ENCODE results near the gene IL17C. TPM values are rescaled to one million over a fixed set of nuclear protein-coding genes. Genes with fewer than 3 reads are reported as not detected.

Gene IL17C
- total and polyA plus RNA-seq, 2 donors (not counting 1 experiment from before 2014, with no cell fraction given) = 1.3 to 1.5 TPM

DNA sequence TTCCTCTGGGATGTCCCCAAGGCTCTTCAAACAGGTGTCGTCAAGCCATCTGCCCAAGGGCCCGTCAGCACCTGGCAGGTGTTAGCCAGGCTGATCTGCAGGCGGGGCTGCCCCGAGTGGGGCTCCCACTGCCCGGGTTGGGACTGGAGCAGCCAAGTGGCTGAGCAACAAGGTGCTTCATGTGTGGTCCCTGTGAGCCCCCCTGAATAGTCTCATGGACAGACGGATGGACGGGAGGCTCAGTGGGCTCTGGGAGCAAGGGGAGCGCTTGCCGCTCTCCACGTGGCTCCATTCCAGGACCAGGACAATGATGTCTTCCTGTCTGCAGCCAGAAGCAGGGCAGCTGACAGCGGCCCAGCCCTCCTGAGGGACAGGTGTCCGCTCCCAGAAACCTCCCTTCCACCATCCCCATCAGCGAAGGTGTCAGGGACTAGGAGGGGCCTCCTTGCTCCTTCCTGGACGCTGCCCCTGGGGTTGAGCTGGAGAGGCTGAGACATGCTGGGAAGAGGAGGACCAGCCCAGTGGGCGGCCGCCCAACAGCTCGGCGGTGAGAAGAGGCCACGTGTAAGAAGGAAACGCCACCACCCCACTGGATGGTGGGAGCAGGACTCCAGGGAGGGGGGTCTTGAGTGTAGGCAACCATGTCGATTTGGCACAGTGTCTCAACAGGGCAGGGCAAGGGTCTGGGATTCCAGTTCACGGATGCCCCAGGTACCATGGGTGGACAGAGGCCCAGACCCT lies 38.3 kb downstream of the IL17C start:
- H3K9me3 Mint-ChIP-seq (ENCODE audit: insufficient read depth) = no peaks in the 10 kb centered on the region
- peaks cover 34% of the 10 kb centered on the region for H3K79me2 ChIP-seq (ENCODE audit: control insufficient read depth, insufficient read depth, low read length)
- WGBS (ENCODE audit: insufficient coverage) = 95% methylated on average over 19 of the region's 22 CpGs
- DNase-seq = no peak
- no peaks in the 10 kb centered on the region for H3K27me3 ChIP-seq (replicated peaks in 1 of 4; ENCODE audit: control extremely low read depth in 1 of 4, control insufficient read depth in 3 of 4, insufficient read depth in 4 of 4, low read length in 3 of 4)
- no peak for ATAC-seq (ENCODE audit: low read depth)
- no peak overlapping the region for H3K4me3 ChIP-seq (ENCODE audit: control extremely low read depth in 1 of 5, extremely low read depth in 1 of 5, insufficient read depth in 1 of 5, low read depth in 2 of 5, low read length in 4 of 5)
- H3K9ac ChIP-seq (ENCODE audit: low read length) = no peak overlapping the region
- no peaks in the 10 kb centered on the region for H3K27me3 Mint-ChIP-seq
- peaks cover 46% of the 10 kb centered on the region for H4K20me1 ChIP-seq (ENCODE audit: control insufficient read depth, insufficient read depth, low read length, poor library complexity, severe bottlenecking)
- H3K4me1 ChIP-seq (ENCODE audit: control insufficient read depth in 2 of 2, insufficient read depth in 2 of 2, low read length in 2 of 2) = peaks cover 12 to 13% of the 10 kb centered on the region in 2 donors
- no peak overlapping the region for H2AFZ ChIP-seq (ENCODE audit: insufficient read depth, low read depth, low read length, poor library complexity, severe bottlenecking)
- H3K27ac Mint-ChIP-seq = no peak overlapping the region
- no peaks in the 10 kb centered on the region for H3K9me3 ChIP-seq (ENCODE audit: control extremely low read depth in 1 of 3, control insufficient read depth in 2 of 3, insufficient read depth in 1 of 3, low read length in 2 of 3)
- H3K4me2 ChIP-seq (replicated peaks; ENCODE audit: low read depth, low read length, poor library complexity, severe bottlenecking) = no peak overlapping the region
- ChIA-PET CTCF (no interaction called here), POLR2A (interaction anchor here (0.5 kb wide), 1 partner anchor 86 kb away, joined by 4 read pairs; no protein-coding TSS in a partner anchor)
- H3K36me3 ChIP-seq (replicated peaks in 1 of 2; ENCODE audit: control extremely low read depth in 1 of 2, control insufficient read depth in 1 of 2, extremely low read depth in 1 of 2, insufficient read depth in 2 of 2, low read length in 1 of 2) = peaks cover 0 to 39% of the 10 kb centered on the region in 2 experiments
- no peak overlapping the region for H3K27ac ChIP-seq (ENCODE audit: low read length in 2 of 2)
- peaks cover 12% of the 10 kb centered on the region for H3K4me1 Mint-ChIP-seq
- no peak overlapping the region for H3K4me3 Mint-ChIP-seq
- TF ChIP-seq, protein P1, sequence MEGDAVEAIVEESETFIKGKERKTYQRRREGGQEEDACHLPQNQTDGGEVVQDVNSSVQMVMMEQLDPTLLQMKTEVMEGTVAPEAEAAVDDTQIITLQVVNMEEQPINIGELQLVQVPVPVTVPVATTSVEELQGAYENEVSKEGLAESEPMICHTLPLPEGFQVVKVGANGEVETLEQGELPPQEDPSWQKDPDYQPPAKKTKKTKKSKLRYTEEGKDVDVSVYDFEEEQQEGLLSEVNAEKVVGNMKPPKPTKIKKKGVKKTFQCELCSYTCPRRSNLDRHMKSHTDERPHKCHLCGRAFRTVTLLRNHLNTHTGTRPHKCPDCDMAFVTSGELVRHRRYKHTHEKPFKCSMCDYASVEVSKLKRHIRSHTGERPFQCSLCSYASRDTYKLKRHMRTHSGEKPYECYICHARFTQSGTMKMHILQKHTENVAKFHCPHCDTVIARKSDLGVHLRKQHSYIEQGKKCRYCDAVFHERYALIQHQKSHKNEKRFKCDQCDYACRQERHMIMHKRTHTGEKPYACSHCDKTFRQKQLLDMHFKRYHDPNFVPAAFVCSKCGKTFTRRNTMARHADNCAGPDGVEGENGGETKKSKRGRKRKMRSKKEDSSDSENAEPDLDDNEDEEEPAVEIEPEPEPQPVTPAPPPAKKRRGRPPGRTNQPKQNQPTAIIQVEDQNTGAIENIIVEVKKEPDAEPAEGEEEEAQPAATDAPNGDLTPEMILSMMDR (IDR thresholded peaks at IDR 0.05) = no peak
- no peak for TF ChIP-seq EZH2 (IDR thresholded peaks at IDR 0.05; ENCODE audit: borderline replicate concordance, insufficient read depth, low read depth, low read length, poor library complexity, severe bottlenecking)
- intact Hi-C loops (cut with micrococcal nuclease) = no loop called here

DNA sequence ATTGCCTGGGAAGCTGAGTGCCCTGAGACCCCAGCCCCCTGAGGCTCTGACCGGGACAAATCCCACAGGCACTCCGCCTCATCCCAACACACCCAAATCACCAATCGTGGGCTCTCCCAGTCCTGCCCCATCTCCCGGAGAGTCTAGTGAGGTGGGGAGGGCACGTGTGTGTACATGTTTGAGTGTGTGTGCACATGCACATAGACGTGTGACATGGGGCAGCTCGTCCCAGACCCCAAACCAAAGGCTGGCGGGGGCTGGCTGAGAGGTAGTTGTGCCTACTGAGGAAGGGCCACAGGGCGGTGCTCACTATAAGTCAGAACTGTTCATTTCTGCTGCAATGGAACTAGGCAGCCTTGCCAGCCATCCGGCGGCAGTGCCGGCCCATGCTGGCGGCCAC lies 39.3 kb downstream of the IL17C start:
- Histone ChIP-seq H3K9ac (ENCODE audit: low read length) (no peak overlapping the region), H3K4me2 (replicated peaks; ENCODE audit: low read depth, low read length, poor library complexity, severe bottlenecking) (no peak overlapping the region), H3K4me1 (ENCODE audit: control insufficient read depth in 2 of 2, insufficient read depth in 2 of 2, low read length in 2 of 2) (peaks cover 20 to 23% of the 10 kb centered on the region in 2 donors), H3K79me2 (ENCODE audit: control insufficient read depth, insufficient read depth, low read length) (peaks cover 34% of the 10 kb centered on the region), H3K4me3 (ENCODE audit: control extremely low read depth in 1 of 5, extremely low read depth in 1 of 5, insufficient read depth in 1 of 5, low read depth in 2 of 5, low read length in 4 of 5) (no peak overlapping the region), H3K27ac (ENCODE audit: low read length in 2 of 2) (no peak overlapping the region), H3K9me3 (ENCODE audit: control extremely low read depth in 1 of 3, control insufficient read depth in 2 of 3, insufficient read depth in 1 of 3, low read length in 2 of 3) (no peaks in the 10 kb centered on the region), H3K36me3 (replicated peaks in 1 of 2; ENCODE audit: control extremely low read depth in 1 of 2, control insufficient read depth in 1 of 2, extremely low read depth in 1 of 2, insufficient read depth in 2 of 2, low read length in 1 of 2) (peaks cover 0 to 39% of the 10 kb centered on the region in 2 experiments), H2AFZ (ENCODE audit: insufficient read depth, low read depth, low read length, poor library complexity, severe bottlenecking) (no peak overlapping the region), H4K20me1 (ENCODE audit: control insufficient read depth, insufficient read depth, low read length, poor library complexity, severe bottlenecking) (peaks cover 46% of the 10 kb centered on the region), H3K27me3 (replicated peaks in 1 of 4; ENCODE audit: control extremely low read depth in 1 of 4, control insufficient read depth in 3 of 4, insufficient read depth in 4 of 4, low read length in 3 of 4) (no peaks in the 10 kb centered on the region)
- intact Hi-C loops (cut with micrococcal nuclease) = no loop called here
- POLR2A ChIA-PET = no interaction called here
- Mint-ChIP-seq H3K27ac (no peak overlapping the region), H3K4me3 (no peak overlapping the region), H3K4me1 (peaks cover 21% of the 10 kb centered on the region), H3K27me3 (no peaks in the 10 kb centered on the region), H3K9me3 (ENCODE audit: insufficient read depth) (no peaks in the 10 kb centered on the region)
- CTCF ChIA-PET = no interaction called here
- ATAC-seq (ENCODE audit: low read depth) (no peak), DNase-seq (no peak)
- TF ChIP-seq EZH2 (IDR thresholded peaks at IDR 0.05; ENCODE audit: borderline replicate concordance, insufficient read depth, low read depth, low read length, poor library complexity, severe bottlenecking) = no peak
- TF ChIP-seq, protein P1 (IDR thresholded peaks at IDR 0.05) = no peak
- WGBS (ENCODE audit: insufficient coverage) = 74% methylated on average over 8 of the region's 13 CpGs

All from B cell (primary cell).